ENCODE data around the gene KRTAP5-8. TPM values are rescaled to one million over a fixed set of nuclear protein-coding genes. Genes with fewer than 3 reads are reported as not detected.
"Not testable (repeated sequence)": the region's sequence is repeated elsewhere in the genome, so short reads cannot be mapped to it uniquely, and the experiment has no call there.

KRTAP5-8 gene
- total and polyA plus RNA-seq, 12 donors, result 0.28 TPM; not detected in 11

DNA sequence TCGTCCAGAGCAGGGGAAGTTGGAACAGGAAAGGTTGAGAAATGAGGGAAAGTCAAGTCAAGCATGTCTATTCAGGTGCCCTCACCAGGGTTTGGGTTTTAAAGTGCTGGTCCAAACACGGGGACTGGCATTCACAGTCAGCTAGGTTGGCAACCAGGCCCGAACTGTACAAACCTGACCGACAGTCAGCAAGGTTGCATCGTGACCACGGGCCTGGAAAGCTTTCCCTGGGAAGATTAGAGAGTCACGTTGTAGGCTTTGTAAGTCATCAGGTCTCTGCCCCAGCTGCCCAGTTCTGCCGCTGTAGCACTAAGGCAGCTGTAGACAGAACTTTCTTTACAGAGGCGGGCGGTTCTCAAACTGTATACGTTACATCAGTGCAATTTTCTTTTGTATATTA is 35.0 kb downstream of the KRTAP5-8 start:
- WGBS, 4 donors, result 72 to 89% (median 88%) methylated on average over 11 of the region's 11 CpGs
- Histone ChIP-seq H3K9me3 (replicated peaks in 1 of 3) (no peaks in the 10 kb centered on the region), H3K36me3 (replicated peaks in 1 of 2) (no peaks in the 10 kb centered on the region), H3K27me3 (no peaks in the 10 kb centered on the region), H3K27ac (no peak overlapping the region), H3K4me3 (no peak overlapping the region), H3K4me1 (replicated peaks in 1 of 2) (no peaks in the 10 kb centered on the region)
- intact Hi-C loops (cut with DNase I), result no loop called here
- DNase-seq, result no peak
- TF ChIP-seq, protein P1, sequence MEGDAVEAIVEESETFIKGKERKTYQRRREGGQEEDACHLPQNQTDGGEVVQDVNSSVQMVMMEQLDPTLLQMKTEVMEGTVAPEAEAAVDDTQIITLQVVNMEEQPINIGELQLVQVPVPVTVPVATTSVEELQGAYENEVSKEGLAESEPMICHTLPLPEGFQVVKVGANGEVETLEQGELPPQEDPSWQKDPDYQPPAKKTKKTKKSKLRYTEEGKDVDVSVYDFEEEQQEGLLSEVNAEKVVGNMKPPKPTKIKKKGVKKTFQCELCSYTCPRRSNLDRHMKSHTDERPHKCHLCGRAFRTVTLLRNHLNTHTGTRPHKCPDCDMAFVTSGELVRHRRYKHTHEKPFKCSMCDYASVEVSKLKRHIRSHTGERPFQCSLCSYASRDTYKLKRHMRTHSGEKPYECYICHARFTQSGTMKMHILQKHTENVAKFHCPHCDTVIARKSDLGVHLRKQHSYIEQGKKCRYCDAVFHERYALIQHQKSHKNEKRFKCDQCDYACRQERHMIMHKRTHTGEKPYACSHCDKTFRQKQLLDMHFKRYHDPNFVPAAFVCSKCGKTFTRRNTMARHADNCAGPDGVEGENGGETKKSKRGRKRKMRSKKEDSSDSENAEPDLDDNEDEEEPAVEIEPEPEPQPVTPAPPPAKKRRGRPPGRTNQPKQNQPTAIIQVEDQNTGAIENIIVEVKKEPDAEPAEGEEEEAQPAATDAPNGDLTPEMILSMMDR (IDR thresholded peaks at IDR 0.05), result no peak
- TF ChIP-seq POLR2A (IDR thresholded peaks at IDR 0.05), result no peak

DNA sequence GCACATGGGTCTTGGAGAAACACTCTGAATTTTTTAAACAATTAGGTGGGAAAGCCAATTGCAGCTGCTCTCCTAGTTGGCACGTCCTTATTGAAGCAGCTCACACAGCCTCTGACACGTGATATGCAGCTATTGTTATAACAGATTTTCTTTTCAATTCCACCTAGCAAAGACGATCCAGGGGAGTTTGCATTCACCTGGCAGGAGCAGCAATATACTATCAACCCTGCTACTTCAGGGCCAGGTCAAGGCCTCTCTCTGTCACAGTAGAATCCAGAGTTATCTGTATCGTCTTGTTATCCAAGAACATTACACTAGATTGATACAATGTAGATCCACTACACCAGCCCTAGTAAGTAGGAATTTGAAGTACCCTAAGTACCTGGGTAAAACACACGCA is 36.6 kb downstream of the KRTAP5-8 start:
- DNase-seq, result no peak
- Histone ChIP-seq H3K27ac (no peak overlapping the region), H3K4me1 (replicated peaks in 1 of 2) (no peaks in the 10 kb centered on the region), H3K36me3 (replicated peaks in 1 of 2) (no peaks in the 10 kb centered on the region), H3K27me3 (no peaks in the 10 kb centered on the region), H3K9me3 (replicated peaks in 1 of 3) (no peaks in the 10 kb centered on the region), H3K4me3 (no peak overlapping the region)
- 65 to 75% (median 72%) methylated on average over 5 of the region's 5 CpGs for WGBS, 4 donors
- no peak for TF ChIP-seq POLR2A (IDR thresholded peaks at IDR 0.05)
- TF ChIP-seq, protein P1 (IDR thresholded peaks at IDR 0.05), result no peak
- intact Hi-C loops (cut with DNase I), result no loop called here

DNA sequence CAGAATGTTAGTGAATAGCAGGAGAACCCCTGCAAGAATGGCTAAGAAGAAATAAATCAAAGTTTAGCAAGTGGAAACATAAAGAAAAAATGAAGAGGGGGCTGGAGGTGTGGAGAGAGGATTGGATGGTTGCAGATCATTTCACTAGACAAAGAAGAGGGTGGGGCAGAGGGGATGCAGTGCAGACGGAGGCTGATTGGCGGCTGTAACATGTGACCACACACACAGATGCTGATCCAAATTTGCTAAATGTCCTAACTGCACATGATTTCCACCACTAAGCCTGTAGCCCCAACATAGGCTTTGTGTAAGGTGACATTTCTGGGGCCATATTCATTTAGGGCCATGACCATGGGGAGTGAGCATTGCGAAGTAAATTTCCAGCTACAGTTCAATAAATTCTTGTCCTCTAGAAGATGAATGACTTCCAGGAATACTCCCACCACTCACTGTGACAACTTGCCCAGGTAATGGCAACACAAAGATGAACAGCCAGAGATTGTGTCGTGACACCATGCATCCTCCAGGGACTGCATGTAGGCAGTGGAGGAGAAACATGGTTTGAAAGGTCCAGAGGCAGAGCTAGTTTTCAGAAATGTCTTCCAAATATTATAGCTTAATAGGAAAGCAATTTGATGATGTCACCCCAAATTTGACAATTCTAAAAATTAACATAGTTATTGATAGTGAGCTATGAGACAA is 38.0 kb downstream of the KRTAP5-8 start:
- Histone ChIP-seq H3K4me1 (replicated peaks in 1 of 2) (no peaks in the 10 kb centered on the region), H3K4me3 (no peak overlapping the region), H3K9me3 (replicated peaks in 1 of 3) (no peaks in the 10 kb centered on the region), H3K27ac (no peak overlapping the region), H3K27me3 (no peaks in the 10 kb centered on the region), H3K36me3 (replicated peaks in 1 of 2) (no peaks in the 10 kb centered on the region)
- WGBS, 4 donors, result 64 to 86% (median 76%) methylated on average over 4 of the region's 4 CpGs
- DNase-seq, result no peak
- no peak for TF ChIP-seq POLR2A (IDR thresholded peaks at IDR 0.05)
- TF ChIP-seq, protein P1 (IDR thresholded peaks at IDR 0.05), result no peak
- intact Hi-C loops (cut with DNase I), result no loop called here

DNA sequence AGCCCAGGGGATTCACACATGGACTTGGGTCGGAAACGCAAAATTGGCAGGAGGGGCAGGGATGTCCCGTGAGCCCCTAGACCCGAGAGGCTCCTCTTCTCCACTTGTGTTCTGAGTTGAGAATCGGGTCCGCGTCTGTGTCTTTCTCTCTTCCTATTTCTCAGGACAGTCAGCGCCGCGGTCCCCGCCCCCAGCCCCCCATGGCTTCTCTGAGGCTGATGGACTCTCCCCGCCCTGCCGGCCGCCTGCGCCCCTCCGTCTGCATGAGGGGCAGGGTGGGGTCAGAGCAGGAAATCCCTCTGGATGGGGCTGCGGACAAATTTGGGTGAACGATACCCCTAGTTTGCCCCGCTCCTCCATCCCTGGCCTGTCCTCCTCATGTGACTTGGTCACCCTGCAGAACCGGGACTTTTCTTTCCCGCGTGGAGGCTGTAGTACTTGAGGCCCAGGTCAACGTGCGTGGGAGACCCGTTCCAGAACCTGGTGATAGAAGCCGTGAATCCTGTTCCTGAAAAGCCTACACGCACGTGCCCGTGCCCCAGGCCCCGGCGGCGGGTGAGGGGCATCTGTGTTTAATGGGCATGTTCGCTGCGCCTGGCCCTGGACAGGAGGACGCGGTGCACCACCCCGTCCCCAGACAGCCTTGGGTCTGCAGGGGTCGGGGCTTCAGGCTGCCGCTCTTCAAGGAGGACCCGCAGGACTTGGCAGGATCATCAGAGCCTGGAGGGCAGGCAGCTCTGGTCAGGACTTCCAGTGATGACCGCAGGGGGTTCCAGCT is 39.1 kb downstream of the KRTAP5-8 start:
- H3K27ac ChIP-seq; intact Hi-C loops (cut with DNase I); DNase-seq; H3K9me3 ChIP-seq (replicated peaks in 1 of 3); H3K27me3 ChIP-seq; H3K4me3 ChIP-seq; H3K4me1 ChIP-seq (replicated peaks in 1 of 2); H3K36me3 ChIP-seq (replicated peaks in 1 of 2): not testable (repeated sequence)
- WGBS, 4 donors, result 86 to 93% (median 89%) methylated on average over 16 to 38 of the region's 41 CpGs

Measured in adrenal gland (tissue), 12 donors.